OCI-LY3 (cell line): ENCODE results near the gene PDGFA.

Experiments used
- H2AFZ ChIP-seq: fragments of 200-600, 300-600 bp; shearing (Covaris generic); 2 replicates; pipeline ENCODE4 v1.6.0; 2014; ENCODE audit warnings: antibody characterized with exemption, low read depth, low read length
- H3K27ac ChIP-seq: fragments of 200-600, 300-600 bp; sonication (generic); 2 replicates; pipeline ENCODE4 v1.5.1; 2014; ENCODE audit warnings: mild to moderate bottlenecking, low read length, moderate library complexity, mixed read lengths
- H3K27me3 ChIP-seq: fragments of 200-600, 300-600 bp; sonication (generic); 2 replicates; pipeline ENCODE4 v1.6.1; 2014; ENCODE audit warnings: low read depth, low read length, mixed read lengths
- H3K36me3 ChIP-seq: fragments of 200-600, 300-600 bp; sonication (generic); replicated peaks from 2 replicates; pipeline ENCODE3; 2014; ENCODE audit warnings: low read depth, low read length, mixed read lengths
- H3K4me1 ChIP-seq: fragments of 300-600, 200-600 bp; sonication (generic); 2 replicates; pipeline ENCODE4 v1.6.1; 2014; ENCODE audit warnings: low read length, mixed read lengths
- H3K4me2 ChIP-seq: fragments of 200-600, 300-600 bp; sonication (generic); 2 replicates; pipeline ENCODE4 v1.6.1; 2014; ENCODE audit warnings: low read length, mixed read lengths
- H3K4me3 ChIP-seq: fragments of 300-600, 200-600 bp; sonication (generic); 2 replicates; pipeline ENCODE4 v1.5.1; 2014; ENCODE audit warnings: antibody characterized with exemption, mild to moderate bottlenecking, low read length, moderate library complexity
- H3K79me2 ChIP-seq: fragments of 300-600, 200-600 bp; shearing (Covaris generic); 2 replicates; pipeline ENCODE4 v1.6.1; 2014; ENCODE audit warnings: mild to moderate bottlenecking, low read length, mixed read lengths
- H3K9ac ChIP-seq: fragments of 300-600, 200-600 bp; shearing (Covaris generic); 2 replicates; pipeline ENCODE4 v1.6.0; 2014; ENCODE audit warnings: mild to moderate bottlenecking, low read length, moderate library complexity
- H3K9me3 ChIP-seq: fragments of 200-600, 300-600 bp; shearing (Covaris generic); 2 replicates; pipeline ENCODE4 v1.6.1; 2014; ENCODE audit warnings: low read length, mixed read lengths; ENCODE audit not compliant: insufficient read depth
- H4K20me1 ChIP-seq: fragments of 200-600, 300-600 bp; sonication (generic); 2 replicates; pipeline ENCODE4 v1.6.1; 2016; ENCODE audit warnings: low read length, mixed read lengths; ENCODE audit not compliant: insufficient read depth
- EZH2phosphoT487 ChIP-seq: fragments of 200-600 bp; shearing (Covaris generic); IDR thresholded peaks from 2 replicates; pipeline ENCODE4 v1.6.1; 2018; ENCODE audit warnings: antibody characterized with exemption, mixed run types, low read depth
- TF ChIP-seq, protein P1 (sequence below): fragments of 200-600, 300-600 bp; sonication (generic); IDR thresholded peaks from 2 replicates; pipeline ENCODE4 v1.5.1; 2014; ENCODE audit warnings: antibody characterized with exemption, low read length, low read depth

The PDGFA gene

DNA sequence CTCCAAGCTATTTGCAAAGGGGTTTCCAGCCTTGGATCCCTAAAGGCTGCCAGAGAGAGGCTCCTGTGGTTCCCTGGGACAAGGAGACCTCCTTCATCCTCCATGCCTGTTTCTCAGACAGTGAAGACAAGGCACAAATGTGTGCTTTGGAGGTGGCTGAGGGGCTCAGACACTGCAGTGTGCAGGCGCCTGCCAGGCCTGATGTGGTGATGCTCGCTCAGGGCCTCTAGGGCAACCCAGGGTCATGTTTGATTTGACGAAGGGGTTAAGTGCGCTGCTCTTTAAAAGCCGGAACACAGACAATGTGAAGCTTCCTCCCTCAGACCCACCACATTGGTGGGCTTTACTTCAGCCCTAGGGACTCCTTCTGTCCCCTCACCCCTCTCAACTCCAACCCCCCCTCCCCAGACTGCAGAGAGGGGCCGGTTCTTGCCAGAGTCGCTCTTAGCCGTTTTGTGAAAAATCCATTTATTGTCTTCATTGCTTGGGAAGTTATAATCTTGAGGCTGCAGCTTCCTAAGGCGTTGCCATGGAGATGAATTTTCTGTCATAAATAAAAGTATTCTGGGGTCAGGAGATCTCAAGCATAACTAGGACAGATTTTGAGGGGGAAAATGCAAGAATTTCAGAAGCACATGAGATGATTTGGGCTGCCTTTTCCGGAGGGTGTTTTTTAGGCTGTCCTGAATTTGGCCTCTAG, 35.8 kb downstream of the PDGFA start:
- TF ChIP-seq, protein P1, sequence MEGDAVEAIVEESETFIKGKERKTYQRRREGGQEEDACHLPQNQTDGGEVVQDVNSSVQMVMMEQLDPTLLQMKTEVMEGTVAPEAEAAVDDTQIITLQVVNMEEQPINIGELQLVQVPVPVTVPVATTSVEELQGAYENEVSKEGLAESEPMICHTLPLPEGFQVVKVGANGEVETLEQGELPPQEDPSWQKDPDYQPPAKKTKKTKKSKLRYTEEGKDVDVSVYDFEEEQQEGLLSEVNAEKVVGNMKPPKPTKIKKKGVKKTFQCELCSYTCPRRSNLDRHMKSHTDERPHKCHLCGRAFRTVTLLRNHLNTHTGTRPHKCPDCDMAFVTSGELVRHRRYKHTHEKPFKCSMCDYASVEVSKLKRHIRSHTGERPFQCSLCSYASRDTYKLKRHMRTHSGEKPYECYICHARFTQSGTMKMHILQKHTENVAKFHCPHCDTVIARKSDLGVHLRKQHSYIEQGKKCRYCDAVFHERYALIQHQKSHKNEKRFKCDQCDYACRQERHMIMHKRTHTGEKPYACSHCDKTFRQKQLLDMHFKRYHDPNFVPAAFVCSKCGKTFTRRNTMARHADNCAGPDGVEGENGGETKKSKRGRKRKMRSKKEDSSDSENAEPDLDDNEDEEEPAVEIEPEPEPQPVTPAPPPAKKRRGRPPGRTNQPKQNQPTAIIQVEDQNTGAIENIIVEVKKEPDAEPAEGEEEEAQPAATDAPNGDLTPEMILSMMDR: no peak
- no peak for TF ChIP-seq EZH2phosphoT487
- Histone ChIP-seq H3K4me1 (no peaks in the 10 kb centered on the region), H3K4me2 (no peak overlapping the region), H4K20me1 (no peaks in the 10 kb centered on the region), H3K27me3 (no peaks in the 10 kb centered on the region), H3K79me2 (no peaks in the 10 kb centered on the region), H3K9me3 (no peaks in the 10 kb centered on the region), H3K27ac (no peak overlapping the region), H3K4me3 (no peak overlapping the region), H2AFZ (no peak overlapping the region), H3K36me3 (no peaks in the 10 kb centered on the region), H3K9ac (no peak overlapping the region)

DNA sequence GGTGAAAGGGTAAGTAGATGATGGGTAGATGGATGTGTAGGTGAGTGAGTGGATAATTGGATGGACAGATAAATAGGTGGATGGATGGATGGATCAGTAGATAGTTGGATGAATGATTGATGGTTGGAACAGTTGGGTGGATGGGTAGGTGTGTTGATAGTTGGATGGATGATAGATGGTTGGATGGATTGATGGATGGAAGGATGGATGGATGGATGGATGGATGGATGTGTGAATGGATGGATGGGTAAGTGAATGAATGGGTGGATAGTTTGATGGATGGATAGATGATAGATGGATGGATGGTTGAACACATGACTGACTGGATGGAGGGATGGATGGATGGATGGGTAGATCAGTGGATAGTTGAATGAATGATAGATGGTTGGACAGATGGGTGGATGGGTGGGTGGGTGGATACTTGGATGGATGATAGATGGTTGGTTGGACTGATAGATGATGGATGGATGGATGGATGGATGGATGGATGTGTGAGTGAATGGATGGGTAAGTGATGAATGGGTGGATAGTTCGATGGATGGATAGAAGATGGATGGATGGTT, 37.0 kb downstream of the PDGFA start:
- no peaks in the 10 kb centered on the region for H3K9me3 ChIP-seq
- H3K27me3 ChIP-seq: no peaks in the 10 kb centered on the region
- TF ChIP-seq, protein P1: no peak
- TF ChIP-seq EZH2phosphoT487: no peak

DNA sequence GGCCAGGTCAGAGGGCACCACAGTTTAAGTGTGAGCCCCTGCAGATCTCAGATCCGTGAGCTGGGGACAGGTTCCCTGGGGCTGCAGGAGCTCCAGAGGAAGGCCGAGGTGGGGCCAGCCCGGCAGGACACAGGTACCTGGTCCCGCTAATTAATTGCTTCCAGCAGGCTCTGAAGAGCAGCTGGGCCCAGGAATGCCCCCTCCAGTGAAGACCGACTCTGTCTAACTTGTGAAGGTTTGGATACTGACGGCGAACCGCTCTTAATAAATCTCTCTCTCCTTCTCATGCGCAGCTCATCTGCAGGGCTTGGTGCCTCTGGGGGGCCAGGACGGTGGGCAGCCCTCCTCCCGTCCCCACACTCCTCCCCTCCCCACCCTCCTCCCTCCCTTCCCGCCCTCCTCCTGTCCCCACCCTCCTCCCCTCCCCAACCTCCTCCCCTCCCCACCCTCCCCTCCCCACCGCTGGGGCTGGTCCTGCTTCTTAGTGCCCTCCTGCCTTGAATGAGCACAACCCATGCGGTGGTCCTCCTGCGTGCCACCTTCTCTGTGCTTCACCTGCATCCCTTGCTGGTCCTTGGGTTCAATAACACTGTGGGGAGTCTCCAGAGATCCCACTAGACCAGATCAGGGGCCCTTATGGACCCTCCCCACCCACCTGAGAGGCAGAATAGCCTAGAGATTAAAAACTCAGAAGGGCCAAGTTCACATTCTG, 38.3 kb downstream of the PDGFA start:
- Histone ChIP-seq H3K79me2 (no peaks in the 10 kb centered on the region), H3K36me3 (no peaks in the 10 kb centered on the region), H2AFZ (no peak overlapping the region), H3K4me1 (no peaks in the 10 kb centered on the region), H3K4me2 (no peak overlapping the region), H3K9ac (no peak overlapping the region), H3K27ac (no peak overlapping the region), H3K27me3 (no peaks in the 10 kb centered on the region), H3K9me3 (no peaks in the 10 kb centered on the region), H3K4me3 (no peak overlapping the region), H4K20me1 (no peaks in the 10 kb centered on the region)
- TF ChIP-seq, protein P1: no peak
- no peak for TF ChIP-seq EZH2phosphoT487

More for the DNA sequence above, 37.0 kb downstream of the PDGFA start:
- Histone ChIP-seq H3K79me2 (no peaks in the 10 kb centered on the region), H3K4me1 (no peaks in the 10 kb centered on the region), H3K36me3 (no peaks in the 10 kb centered on the region), H3K4me2 (no peak overlapping the region), H4K20me1 (no peaks in the 10 kb centered on the region), H3K9ac (no peak overlapping the region), H2AFZ (no peak overlapping the region), H3K27ac (no peak overlapping the region), H3K4me3 (no peak overlapping the region)

DNA sequence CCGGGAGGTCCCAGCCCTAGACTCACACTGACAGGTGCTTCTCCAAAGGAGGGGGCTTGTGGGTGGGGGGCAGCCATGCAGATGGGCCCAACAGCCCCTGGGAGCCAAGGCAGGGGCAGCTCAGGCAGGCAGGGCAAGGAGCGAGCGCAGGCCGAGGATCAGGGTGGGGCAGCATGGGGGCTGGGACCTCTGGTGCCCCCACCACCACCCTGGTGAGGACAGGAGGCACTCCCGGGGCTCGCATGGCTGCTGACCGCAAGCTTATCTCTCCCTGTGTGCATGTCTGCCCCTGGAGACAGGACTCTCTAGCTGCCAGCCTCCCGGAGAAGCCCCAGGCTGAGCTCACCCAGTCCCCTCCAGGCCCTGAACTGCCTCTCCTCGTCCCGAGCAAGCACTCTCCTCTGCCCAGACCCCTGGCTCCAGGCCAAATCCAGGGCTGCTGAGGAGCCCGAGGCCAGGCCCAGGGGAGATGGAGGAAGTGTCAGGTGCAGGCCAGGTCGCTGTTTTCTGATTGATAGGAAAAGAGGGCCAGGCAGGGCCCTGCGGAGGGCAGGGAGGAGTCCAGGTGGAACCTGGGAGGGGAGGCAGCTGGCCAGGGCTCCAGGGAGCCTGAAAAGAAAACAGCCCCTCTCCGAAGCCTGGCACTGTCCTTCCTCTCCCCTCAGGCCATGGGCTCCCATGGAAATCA, 39.0 kb downstream of the PDGFA start:
- Histone ChIP-seq H3K79me2 (no peaks in the 10 kb centered on the region), H3K4me2 (no peak overlapping the region), H2AFZ (no peak overlapping the region), H3K36me3 (no peaks in the 10 kb centered on the region), H3K4me3 (no peak overlapping the region), H4K20me1 (no peaks in the 10 kb centered on the region), H3K27ac (no peak overlapping the region), H3K27me3 (no peaks in the 10 kb centered on the region), H3K9me3 (no peaks in the 10 kb centered on the region), H3K9ac (no peak overlapping the region), H3K4me1 (no peaks in the 10 kb centered on the region)
- no peak for TF ChIP-seq EZH2phosphoT487
- TF ChIP-seq, protein P1: no peak
